ENCODE results near the gene ATAD3B.

Gene ATAD3B

GRCh38 chr1:1435911-1436629, 35.5 kb upstream of the ATAD3B start:
- TF ChIP-seq Cebpa-rat (IDR thresholded peaks at IDR 0.05): no peak
- Histone ChIP-seq H3K9me3 (replicated peaks in 1 of 11) (no peaks in the 10 kb centered on the region), H3K4me3 (peak overlapping the region; percentile 57 to 70 (median 62)), H3K27me3 (no peaks in the 10 kb centered on the region; a peak in 1 of 22 replicates), H3K27ac (peak overlapping the region in 5 of 11 experiments; percentile 22 to 77 (median 38); a peak in 8 of 22 replicates), H3K4me2 (peak overlapping the region; percentile 90 to 100 (median 99)), H3K9ac (peak overlapping the region; percentile 55 to 79 (median 72); a peak in 20 of 22 replicates), H4K20me1 (peaks cover 0 to 49% (median 28%) of the 10 kb centered on the region in 11 experiments; a peak in 16 of 22 replicates), H3K4me1 (peaks cover 88 to 97% (median 97%) of the 10 kb centered on the region in 10 experiments), H3K36me3 (peaks cover 0 to 4% (median 0%) of the 10 kb centered on the region in 11 experiments; a peak in 1 of 22 replicates)

GRCh38 chr1:1436630-1437032, 34.9 kb upstream of the ATAD3B start:
- Histone ChIP-seq H3K9me3 (replicated peaks in 1 of 11) (no peaks in the 10 kb centered on the region), H3K4me1 (peaks cover 91 to 97% (median 97%) of the 10 kb centered on the region in 10 experiments), H4K20me1 (peaks cover 0 to 49% (median 28%) of the 10 kb centered on the region in 11 experiments; a peak in 16 of 22 replicates), H3K9ac (peak overlapping the region; percentile 55 to 79 (median 72); a peak in 19 of 22 replicates), H3K4me2 (peak overlapping the region; percentile 90 to 100 (median 99)), H3K27me3 (no peaks in the 10 kb centered on the region; a peak in 1 of 22 replicates), H3K36me3 (peaks cover 0 to 4% (median 0%) of the 10 kb centered on the region in 11 experiments; a peak in 1 of 22 replicates), H3K27ac (0 out of 22 replicates have a peak overlapping the region, but pooled peaks of 1 of the 11 experiments have one; percentile 22), H3K4me3 (peak overlapping the region; percentile 57 to 70 (median 62); a peak in 19 of 20 replicates)
- TF ChIP-seq Cebpa-rat (IDR thresholded peaks at IDR 0.05): no peak

- Histone ChIP-seq H4K20me1 (peaks cover 0 to 49% (median 28%) of the 10 kb centered on the region in 11 experiments; a peak in 16 of 22 replicates), H3K9me3 (replicated peaks in 1 of 11) (no peaks in the 10 kb centered on the region), H3K4me2 (peak overlapping the region; percentile 90 to 100 (median 99)), H3K27me3 (no peaks in the 10 kb centered on the region; a peak in 1 of 22 replicates), H3K9ac (peak overlapping the region in 10 of 11 experiments; percentile 55 to 79 (median 72); a peak in 19 of 22 replicates), H3K27ac (peak overlapping the region in 3 of 11 experiments; percentile 8 to 48 (median 35); a peak in 3 of 22 replicates), H3K36me3 (peaks cover 0 to 4% (median 0%) of the 10 kb centered on the region in 11 experiments; a peak in 1 of 22 replicates), H3K4me1 (peaks cover 88 to 97% (median 96%) of the 10 kb centered on the region in 10 experiments), H3K4me3 (peak overlapping the region; percentile 17 to 70 (median 62); a peak in 18 of 20 replicates)
- no peak for TF ChIP-seq Cebpa-rat (IDR thresholded peaks at IDR 0.05)
Observed at GRCh38 chr1:1437033-1437903, 34.3 kb upstream of the ATAD3B start.

- H4K20me1 ChIP-seq: peaks cover 0 to 49% (median 28%) of the 10 kb centered on the region in 11 experiments; a peak in 16 of 22 replicates
- H3K4me2 ChIP-seq: peak overlapping the region; percentile 90 to 100 (median 99)
- H3K27ac ChIP-seq: peak overlapping the region in 5 of 11 experiments; percentile 18 to 48 (median 40); a peak in 5 of 22 replicates
- peaks cover 0 to 4% (median 0%) of the 10 kb centered on the region in 11 experiments; a peak in 1 of 22 replicates for H3K36me3 ChIP-seq
- peak overlapping the region; percentile 14 to 70 (median 62); a peak in 15 of 20 replicates for H3K4me3 ChIP-seq
- H3K9ac ChIP-seq: peak overlapping the region; percentile 31 to 79 (median 72); a peak in 20 of 22 replicates
- peaks cover 81 to 94% (median 90%) of the 10 kb centered on the region in 10 experiments for H3K4me1 ChIP-seq
- H3K27me3 ChIP-seq: no peaks in the 10 kb centered on the region; a peak in 1 of 22 replicates
- TF ChIP-seq Cebpa-rat (IDR thresholded peaks at IDR 0.05): no peak
- no peaks in the 10 kb centered on the region for H3K9me3 ChIP-seq (replicated peaks in 1 of 11)
Observed at GRCh38 chr1:1437904-1438376, 33.6 kb upstream of the ATAD3B start.

GRCh38 chr1:1438531-1439381, 32.8 kb upstream of the ATAD3B start:
- Histone ChIP-seq H3K4me3 (peak overlapping the region; percentile 14 to 70 (median 60); a peak in 9 of 20 replicates), H3K9ac (peak overlapping the region; percentile 31 to 76 (median 64); a peak in 20 of 22 replicates), H3K27me3 (no peaks in the 10 kb centered on the region; a peak in 1 of 22 replicates), H3K27ac (peak overlapping the region in 8 of 11 experiments; percentile 10 to 48 (median 37); a peak in 11 of 22 replicates), H3K4me2 (peak overlapping the region; percentile 90 to 100 (median 99)), H3K9me3 (replicated peaks in 1 of 11) (no peaks in the 10 kb centered on the region), H4K20me1 (peaks cover 0 to 45% (median 28%) of the 10 kb centered on the region in 11 experiments; a peak in 16 of 22 replicates), H3K36me3 (peaks cover 0 to 4% (median 0%) of the 10 kb centered on the region in 11 experiments; a peak in 1 of 22 replicates), H3K4me1 (peaks cover 73 to 86% (median 82%) of the 10 kb centered on the region in 10 experiments)
- TF ChIP-seq Cebpa-rat (IDR thresholded peaks at IDR 0.05): no peak

GRCh38 chr1:1439546-1440261, 31.9 kb upstream of the ATAD3B start:
- no peak overlapping the region for H3K4me3 ChIP-seq
- no peak overlapping the region for H3K27ac ChIP-seq
- peak overlapping the region; percentile 90 to 100 (median 99) for H3K4me2 ChIP-seq
- no peak for TF ChIP-seq Cebpa-rat (IDR thresholded peaks at IDR 0.05)
- H3K9ac ChIP-seq: peak overlapping the region in 6 of 11 experiments; percentile 7 to 76 (median 26); a peak in 6 of 22 replicates
- no peaks in the 10 kb centered on the region; a peak in 1 of 22 replicates for H3K27me3 ChIP-seq
- H3K9me3 ChIP-seq (replicated peaks in 1 of 11): no peaks in the 10 kb centered on the region
- peaks cover 0 to 4% (median 0%) of the 10 kb centered on the region in 11 experiments; a peak in 1 of 22 replicates for H3K36me3 ChIP-seq
- H3K4me1 ChIP-seq: peaks cover 63 to 76% (median 72%) of the 10 kb centered on the region in 10 experiments
- H4K20me1 ChIP-seq: peaks cover 0 to 41% (median 28%) of the 10 kb centered on the region in 11 experiments; a peak in 16 of 22 replicates
